NCI-H69 (cell line): ENCODE results near the gene MTO1.
"Not testable (repeated sequence)": the region's sequence is repeated elsewhere in the genome, so short reads cannot be mapped to it uniquely, and the experiment has no call there.

Source experiments
- DNase-seq: peaks from one replicate; lab custom pipeline; 2025; lab: John Stamatoyannopoulos, UW

MTO1 gene

GRCh38 chr6:73525546-73526330 lies 64.2 kb downstream of the MTO1 start:
- no peak for DNase-seq

- no peak for DNase-seq
These were observed 67.4 kb downstream of the MTO1 start for GRCh38 chr6:73528897-73529296.

DNA sequence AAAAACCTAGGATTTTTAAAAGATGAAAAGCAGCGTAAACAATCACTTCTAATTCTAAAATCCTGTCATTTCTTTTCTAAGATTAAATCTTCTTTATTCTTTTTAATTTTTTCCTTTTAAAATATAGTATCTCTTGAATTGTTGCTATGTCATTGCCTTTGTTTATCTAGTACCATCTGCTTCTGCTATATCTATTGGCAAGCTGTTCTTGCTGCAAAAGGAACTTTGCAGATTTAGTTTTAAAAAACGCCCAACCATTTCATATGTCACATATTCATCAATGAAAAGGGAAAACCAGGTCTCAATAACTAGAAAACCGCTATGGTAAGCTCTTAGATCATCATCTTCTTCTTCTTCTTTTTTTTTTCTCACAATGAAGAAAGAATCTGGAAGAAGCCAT lies 70.8 kb downstream of the MTO1 start:
- no peak for DNase-seq

DNA sequence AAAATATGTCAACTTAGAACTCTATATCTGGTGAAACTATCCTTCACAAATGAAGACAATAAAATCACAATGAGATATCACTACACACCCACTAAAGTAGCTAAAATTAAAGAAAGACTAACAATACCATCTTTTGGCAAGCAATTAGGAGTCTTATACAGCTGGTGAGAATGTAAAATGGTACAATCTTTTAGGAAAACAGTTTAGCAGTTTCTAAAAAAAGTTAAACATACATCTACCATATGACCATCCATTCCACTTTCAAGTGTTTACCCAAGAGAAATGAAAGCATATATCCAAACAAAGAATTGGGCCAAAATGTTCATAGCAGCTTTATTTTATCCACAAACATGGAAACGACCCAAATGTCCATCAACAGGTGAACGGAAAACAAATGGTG lies 73.1 kb downstream of the MTO1 start:
- no peak for DNase-seq

DNA sequence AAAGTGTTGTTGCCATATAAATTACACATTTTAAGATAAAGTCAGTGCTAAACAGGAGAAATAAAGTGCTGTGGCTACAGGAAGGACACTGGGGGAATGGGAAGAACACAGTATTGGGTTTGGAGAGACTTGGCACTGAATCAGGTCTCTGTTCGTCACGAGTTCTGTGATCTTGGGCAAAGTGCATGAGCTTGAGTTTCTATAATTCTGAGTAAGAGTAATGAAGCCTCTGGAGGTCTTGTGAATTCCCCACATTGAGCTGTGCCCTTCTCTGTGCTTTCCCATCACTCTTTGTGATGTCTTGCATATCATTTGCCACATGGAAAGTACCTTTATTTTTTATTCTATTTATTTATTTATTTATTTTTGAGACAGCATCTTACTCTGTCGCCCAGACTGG lies 76.1 kb downstream of the MTO1 start:
- no peak for DNase-seq

GRCh38 chr6:73538116-73538779 lies 76.7 kb downstream of the MTO1 start:
- no peak for DNase-seq

DNA sequence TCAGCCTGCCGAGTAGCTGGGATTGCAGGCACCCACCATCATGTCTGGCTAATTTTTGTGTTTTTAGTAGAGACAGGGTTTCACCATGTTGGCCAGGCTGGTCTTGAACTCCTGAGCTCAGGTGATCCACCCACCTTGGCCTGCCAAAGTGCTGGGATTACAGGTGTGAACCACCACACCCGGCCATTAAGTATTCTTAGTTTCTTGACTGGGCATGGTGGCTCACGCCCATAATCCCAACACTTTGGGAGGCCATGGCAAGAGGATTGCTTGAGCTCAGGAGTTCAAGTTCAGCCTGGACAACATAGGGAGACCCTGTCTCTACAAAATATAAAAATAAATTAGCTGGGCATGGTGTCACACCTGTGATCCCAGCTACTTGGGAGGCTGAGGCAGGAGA lies 80.9 kb downstream of the MTO1 start:
- DNase-seq = not testable (repeated sequence)

DNA sequence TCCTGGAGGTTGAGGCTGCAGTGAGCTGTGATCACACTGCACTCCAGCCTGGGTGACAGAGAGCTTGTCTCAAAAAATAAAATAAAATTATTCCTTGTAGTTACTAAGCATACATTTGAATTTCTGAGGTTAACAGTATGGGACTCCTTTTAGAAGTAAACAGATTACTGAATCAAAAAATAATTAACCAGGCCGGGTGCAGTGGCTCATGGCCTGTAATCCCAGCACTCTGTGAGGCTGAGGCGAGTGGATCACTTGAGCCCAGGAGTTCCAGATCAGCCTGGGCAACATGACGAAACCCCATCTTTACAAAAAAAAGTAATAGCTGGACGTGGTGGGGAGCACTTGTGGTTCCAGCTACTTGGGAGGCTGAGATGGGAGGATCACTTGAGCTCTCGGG lies 81.4 kb downstream of the MTO1 start:
- no peak for DNase-seq

GRCh38 chr6:73547036-73547435 lies 85.5 kb downstream of the MTO1 start:
- DNase-seq = no peak

DNA sequence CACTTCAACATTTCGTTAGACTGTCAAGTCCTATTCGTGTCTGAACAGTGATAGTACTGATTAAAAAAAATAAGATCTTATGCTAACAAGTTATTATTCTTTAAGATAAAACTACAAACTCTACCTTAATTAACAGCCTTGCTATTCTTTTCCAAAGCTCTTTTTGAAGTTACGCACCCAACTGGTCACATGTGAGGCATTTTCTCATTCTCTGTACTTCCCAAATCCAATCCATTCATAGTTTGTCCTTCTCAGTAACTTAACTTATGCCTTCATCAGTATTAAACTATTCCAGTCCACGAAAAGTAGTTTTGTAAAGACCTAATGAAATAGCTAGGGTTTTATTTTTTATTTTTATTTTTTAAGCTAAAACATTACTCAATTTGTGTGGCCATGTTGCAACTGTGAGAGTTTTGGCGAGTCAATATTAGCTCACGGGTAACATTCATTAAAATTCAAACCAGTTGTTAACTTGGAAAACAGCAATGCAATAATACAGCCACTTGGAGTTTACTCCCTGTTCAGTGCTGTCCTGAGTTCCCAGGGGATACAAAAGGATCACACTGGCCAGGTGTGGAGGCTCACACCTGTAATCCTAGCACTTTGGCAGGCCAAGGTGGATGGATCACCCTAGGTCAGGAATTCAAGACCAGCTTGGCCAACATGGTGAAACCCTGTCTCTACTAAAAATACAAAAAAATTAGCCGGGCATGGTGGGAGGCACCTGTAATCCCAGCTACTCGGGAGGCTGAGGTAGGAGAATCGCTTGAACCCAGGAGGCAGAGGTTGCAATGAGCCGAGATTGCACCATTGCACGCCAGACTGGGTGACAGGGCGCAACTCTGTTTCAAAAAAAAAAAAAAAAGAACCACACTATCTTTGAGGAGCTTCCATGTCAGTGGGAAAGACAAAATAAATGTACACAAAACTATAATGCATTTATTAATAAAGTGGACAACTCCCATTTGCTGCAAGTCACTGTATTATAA lies 87.2 kb downstream of the MTO1 start:
- no peak for DNase-seq

GRCh38 chr6:73551115-73551514 lies 89.6 kb downstream of the MTO1 start:
- not testable (repeated sequence) for DNase-seq

GRCh38 chr6:73555380-73555949 lies 93.9 kb downstream of the MTO1 start:
- DNase-seq = not testable (repeated sequence)

DNA sequence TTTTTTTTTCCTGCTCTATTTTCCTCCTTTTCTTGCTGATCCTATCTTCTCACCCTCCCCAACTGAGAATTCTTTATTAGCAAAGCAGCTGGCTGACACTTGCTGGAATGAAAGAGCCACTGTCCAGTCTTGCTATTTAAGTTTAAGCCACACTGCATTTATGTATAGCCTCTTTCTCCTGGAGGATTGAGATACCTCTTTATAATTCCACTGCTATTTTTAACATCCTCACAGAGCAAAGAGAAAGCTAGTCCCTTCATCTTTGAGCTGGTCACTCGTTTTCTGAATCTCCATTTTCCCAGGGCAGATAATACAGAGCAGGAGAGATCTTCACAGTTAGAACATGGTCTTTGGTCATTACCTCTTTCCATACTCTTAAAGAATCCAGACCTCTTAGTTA lies 95.3 kb downstream of the MTO1 start:
- DNase-seq = no peak
